Measurements from ENCODE around the gene HSDL2. TPM values are rescaled to one million over a fixed set of nuclear protein-coding genes. Genes with fewer than 3 reads are reported as not detected.

Gene HSDL2
- total and polyA plus RNA-seq, 2 donors (not counting 1 experiment from before 2014, with no cell fraction given): 47.9 to 49.9 TPM

- H3K36me3 ChIP-seq (ENCODE audit: control insufficient read depth, insufficient read depth, low read length): no peaks in the 10 kb centered on the region
- H3K27ac ChIP-seq (ENCODE audit: insufficient read depth, low read length): no peak overlapping the region
- no peaks in the 10 kb centered on the region for H3K79me2 ChIP-seq (ENCODE audit: control insufficient read depth, insufficient read depth, low read length)
- no peaks in the 10 kb centered on the region for H3K4me1 ChIP-seq (ENCODE audit: control insufficient read depth, extremely low read depth, insufficient read depth, low read length)
- no peak overlapping the region for H2AFZ ChIP-seq (ENCODE audit: low read length)
- H3K4me2 ChIP-seq (ENCODE audit: extremely low read depth, insufficient read depth, low read length): no peak overlapping the region
- no peak for DNase-seq (ENCODE audit: low read depth in 2 of 2)
- no peak overlapping the region for H3K9ac ChIP-seq (ENCODE audit: insufficient read depth, low read length)
- no peaks in the 10 kb centered on the region for H3K9me3 ChIP-seq (ENCODE audit: control insufficient read depth, insufficient read depth, low read depth, low read length)
- TF ChIP-seq EZH2 (IDR thresholded peaks at IDR 0.05; ENCODE audit: low read length, missing control alignments): no peak
- no peak for TF ChIP-seq CTCF (conservative IDR thresholded peaks at IDR 0.05 in 1 of 2, IDR thresholded peaks at IDR 0.05 in 1 of 2; ENCODE audit: low read depth in 1 of 2, low read length in 2 of 2)
- H3K4me3 ChIP-seq (replicated peaks in 1 of 4; ENCODE audit: control extremely low read depth in 1 of 4, insufficient read depth in 1 of 4, low read depth in 3 of 4, low read length in 4 of 4): no peak overlapping the region
- H4K20me1 ChIP-seq (ENCODE audit: control insufficient read depth, extremely low read depth, insufficient read depth, low read length): no peaks in the 10 kb centered on the region
- no peaks in the 10 kb centered on the region for H3K27me3 ChIP-seq (ENCODE audit: control insufficient read depth, insufficient read depth, low read length)
These were observed 120.9 kb downstream of the HSDL2 start for GRCh38 chr9:112500842-112501241.

- no peak for TF ChIP-seq EZH2 (IDR thresholded peaks at IDR 0.05; ENCODE audit: low read length, missing control alignments)
- Histone ChIP-seq H3K36me3 (ENCODE audit: control insufficient read depth, insufficient read depth, low read length) (no peaks in the 10 kb centered on the region), H3K4me3 (replicated peaks in 1 of 4; ENCODE audit: control extremely low read depth in 1 of 4, insufficient read depth in 1 of 4, low read depth in 3 of 4, low read length in 4 of 4) (no peak overlapping the region), H3K4me1 (ENCODE audit: control insufficient read depth, extremely low read depth, insufficient read depth, low read length) (no peaks in the 10 kb centered on the region), H4K20me1 (ENCODE audit: control insufficient read depth, extremely low read depth, insufficient read depth, low read length) (no peaks in the 10 kb centered on the region), H3K27ac (ENCODE audit: insufficient read depth, low read length) (no peak overlapping the region), H3K9me3 (ENCODE audit: control insufficient read depth, insufficient read depth, low read depth, low read length) (no peaks in the 10 kb centered on the region), H3K4me2 (ENCODE audit: extremely low read depth, insufficient read depth, low read length) (no peak overlapping the region), H3K79me2 (ENCODE audit: control insufficient read depth, insufficient read depth, low read length) (no peaks in the 10 kb centered on the region), H3K9ac (ENCODE audit: insufficient read depth, low read length) (no peak overlapping the region), H3K27me3 (ENCODE audit: control insufficient read depth, insufficient read depth, low read length) (no peaks in the 10 kb centered on the region), H2AFZ (ENCODE audit: low read length) (no peak overlapping the region)
- peak in 1 of 2 donors; percentile 13 for DNase-seq (ENCODE audit: low read depth in 2 of 2)
These were observed 121.4 kb downstream of the HSDL2 start for GRCh38 chr9:112501287-112501686.

- no peak overlapping the region for H3K4me2 ChIP-seq (ENCODE audit: extremely low read depth, insufficient read depth, low read length)
- no peak overlapping the region for H3K9ac ChIP-seq (ENCODE audit: insufficient read depth, low read length)
- H4K20me1 ChIP-seq (ENCODE audit: control insufficient read depth, extremely low read depth, insufficient read depth, low read length): no peaks in the 10 kb centered on the region
- H3K9me3 ChIP-seq (ENCODE audit: control insufficient read depth, insufficient read depth, low read depth, low read length): no peaks in the 10 kb centered on the region
- no peak overlapping the region for H2AFZ ChIP-seq (ENCODE audit: low read length)
- TF ChIP-seq CTCF (conservative IDR thresholded peaks at IDR 0.05 in 1 of 2, IDR thresholded peaks at IDR 0.05 in 1 of 2; ENCODE audit: low read depth in 1 of 2, low read length in 2 of 2): no peak
- TF ChIP-seq EZH2 (IDR thresholded peaks at IDR 0.05; ENCODE audit: low read length, missing control alignments): no peak
- no peak overlapping the region for H3K27ac ChIP-seq (ENCODE audit: insufficient read depth, low read length)
- peak in 1 of 2 donors; percentile 5 for DNase-seq (ENCODE audit: low read depth in 2 of 2)
- H3K79me2 ChIP-seq (ENCODE audit: control insufficient read depth, insufficient read depth, low read length): no peaks in the 10 kb centered on the region
- H3K4me3 ChIP-seq (replicated peaks in 1 of 4; ENCODE audit: control extremely low read depth in 1 of 4, insufficient read depth in 1 of 4, low read depth in 3 of 4, low read length in 4 of 4): no peak overlapping the region
- no peaks in the 10 kb centered on the region for H3K36me3 ChIP-seq (ENCODE audit: control insufficient read depth, insufficient read depth, low read length)
- no peaks in the 10 kb centered on the region for H3K4me1 ChIP-seq (ENCODE audit: control insufficient read depth, extremely low read depth, insufficient read depth, low read length)
- H3K27me3 ChIP-seq (ENCODE audit: control insufficient read depth, insufficient read depth, low read length): no peaks in the 10 kb centered on the region
These were observed 122.5 kb downstream of the HSDL2 start for GRCh38 chr9:112502175-112502946.

All from fibroblast of lung (primary cell).